Mesendoderm (in vitro differentiated cells): ENCODE data around the gene DCTN4.

Experiments used
- DNase-seq: peaks from one replicate; pipeline ENCODE4 v3.0.0; 2013
- H2AK5ac ChIP-seq: 2 replicates; pipeline ENCODE4 v1.6.1; 2013; ENCODE audit warnings: low read length, inconsistent platforms
- H2BK120ac ChIP-seq: 2 replicates; pipeline ENCODE4 v1.6.1; 2013; ENCODE audit warnings: low read depth, mild to moderate bottlenecking, low read length, moderate library complexity, mixed read lengths
- H2BK15ac ChIP-seq: replicated peaks from 2 replicates; pipeline ENCODE4 v1.6.1; 2013; ENCODE audit warnings: low read depth, mild to moderate bottlenecking, moderate library complexity
- H2BK5ac ChIP-seq: 2 replicates; pipeline ENCODE4 v1.6.1; 2013; ENCODE audit warnings: low read length, inconsistent platforms
- H3K18ac ChIP-seq: 2 replicates; pipeline ENCODE4 v1.6.1; 2013; ENCODE audit warnings: mild to moderate bottlenecking, low read length, mixed read lengths
- H3K23ac ChIP-seq: one replicate; pipeline ENCODE4 v1.6.1; 2013; ENCODE audit warnings: low read length
- H3K27ac ChIP-seq: 2 replicates; pipeline ENCODE4 v1.5.1; 2013; ENCODE audit warnings: low read depth, mild to moderate bottlenecking, inconsistent platforms, low read length, moderate library complexity
- H3K27me3 ChIP-seq: 2 replicates; pipeline ENCODE4 v1.6.1; 2013; ENCODE audit warnings: low read length, control low read depth, mild to moderate bottlenecking, inconsistent platforms; ENCODE audit not compliant: insufficient read depth, poor library complexity
- H3K36me3 ChIP-seq: 2 replicates; pipeline ENCODE4 v1.6.1; 2013; ENCODE audit warnings: low read length, inconsistent platforms; ENCODE audit not compliant: control insufficient read depth, insufficient read depth
- H3K4ac ChIP-seq: one replicate; pipeline ENCODE4 v1.6.1; 2013; ENCODE audit warnings: low read depth, mild to moderate bottlenecking, low read length, moderate library complexity
- H3K4me1 ChIP-seq: 2 replicates; pipeline ENCODE4 v1.6.1; 2013; ENCODE audit warnings: low read depth, low read length, inconsistent platforms; ENCODE audit not compliant: control insufficient read depth
- H3K4me2 ChIP-seq: 2 replicates; pipeline ENCODE4 v1.6.1; 2013; ENCODE audit warnings: low read length
- H3K4me3 ChIP-seq: 2 replicates; pipeline ENCODE4 v1.5.1; 2013; ENCODE audit warnings: mild to moderate bottlenecking, low read length
- H3K56ac ChIP-seq: one replicate; pipeline ENCODE4 v1.6.1; 2013; ENCODE audit warnings: low read length
- H3K79me1 ChIP-seq: 2 replicates; pipeline ENCODE4 v1.6.1; 2013; ENCODE audit warnings: low read length, inconsistent platforms
- H3K79me2 ChIP-seq: 2 replicates; pipeline ENCODE4 v1.6.1; 2013; ENCODE audit warnings: mild to moderate bottlenecking, low read length; ENCODE audit not compliant: control insufficient read depth, insufficient read depth
- H3K9ac ChIP-seq: 2 replicates; pipeline ENCODE4 v1.6.1; 2013; ENCODE audit warnings: low read length, inconsistent platforms
- H4K5ac ChIP-seq: one replicate; pipeline ENCODE4 v1.6.1; 2013; ENCODE audit warnings: low read length
- H4K8ac ChIP-seq: one replicate; pipeline ENCODE4 v1.6.1; 2013; ENCODE audit warnings: low read depth, mild to moderate bottlenecking, control low read depth, low read length, moderate library complexity
- WGBS: extraction: QIAGEN DNeasy Blood & Tissue Kit; methylation state at CpG from one replicate; pipeline ENCODE4 v1.1.7; 2013; ENCODE audit warnings: low lambda C conversion rate, missing lambda C conversion rate; ENCODE audit not compliant: insufficient coverage; ENCODE audit errors: extremely low coverage; 5-methylcytosine and 5-hydroxymethylcytosine counted together

The DCTN4 gene

DNA sequence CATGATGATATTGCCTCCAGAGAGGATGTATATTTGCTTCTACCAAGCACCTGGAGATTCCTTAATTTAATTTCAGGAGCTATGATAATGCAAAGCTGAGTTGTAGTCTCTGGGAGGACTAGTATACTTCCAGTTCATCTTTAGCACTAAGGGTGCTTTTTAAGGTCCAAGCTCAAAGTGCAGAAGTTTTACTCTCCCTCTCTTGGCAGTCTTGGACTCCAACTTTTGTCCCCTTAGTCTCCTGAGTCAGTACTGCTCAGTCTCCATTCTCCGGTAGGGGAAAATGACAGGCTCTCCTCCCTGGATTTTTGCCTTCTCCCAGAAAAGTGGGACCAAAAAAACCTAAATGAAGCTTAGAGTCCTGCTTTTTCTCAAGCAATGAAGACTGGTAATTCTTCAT lies 28.1 kb upstream of the DCTN4 start:
- Histone ChIP-seq H2BK5ac (no peak overlapping the region), H3K79me2 (no peaks in the 10 kb centered on the region), H3K27me3 (no peaks in the 10 kb centered on the region), H3K4me1 (peaks cover 8% of the 10 kb centered on the region), H3K9ac (no peak overlapping the region), H2BK120ac (no peak overlapping the region), H2BK15ac (no peak overlapping the region), H3K36me3 (no peaks in the 10 kb centered on the region), H2AK5ac (no peak overlapping the region), H3K79me1 (no peaks in the 10 kb centered on the region), H4K8ac (no peak overlapping the region), H3K23ac (no peak overlapping the region), H3K4me2 (no peak overlapping the region), H3K18ac (no peak overlapping the region), H4K5ac (no peak overlapping the region), H3K56ac (no peak overlapping the region), H3K4ac (no peak overlapping the region), H3K4me3 (no peak overlapping the region), H3K27ac (no peak overlapping the region)
- DNase-seq, result no peak
- whole genome bisulfite sequencing, result no CpG with 5 or more reads among the region's 1 CpG

DNA sequence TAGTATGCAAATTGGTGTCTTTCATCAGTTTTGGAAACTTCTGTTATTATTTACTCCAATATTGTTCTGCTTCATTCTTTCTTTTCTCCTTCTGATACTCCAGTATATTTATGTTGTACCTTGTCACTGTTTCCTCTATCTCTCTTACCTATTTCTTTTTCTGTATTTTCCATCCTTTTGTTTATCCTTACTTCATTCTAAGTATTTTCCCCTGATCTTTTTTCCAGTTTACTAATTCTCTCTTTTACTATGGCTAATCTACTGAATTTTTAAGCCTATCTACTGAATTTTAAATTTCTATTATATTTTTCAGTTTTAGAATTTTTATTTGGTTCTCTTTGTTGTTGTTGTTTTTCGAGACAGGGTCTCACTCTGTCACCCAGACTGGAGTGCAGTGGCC lies 27.1 kb upstream of the DCTN4 start:
- Histone ChIP-seq H3K18ac (no peak overlapping the region), H2BK120ac (no peak overlapping the region), H2AK5ac (no peak overlapping the region), H3K4me2 (no peak overlapping the region), H3K23ac (no peak overlapping the region), H3K4ac (no peak overlapping the region), H3K79me2 (no peaks in the 10 kb centered on the region), H3K36me3 (no peaks in the 10 kb centered on the region), H3K56ac (no peak overlapping the region), H3K4me3 (no peak overlapping the region), H3K27me3 (no peaks in the 10 kb centered on the region), H3K79me1 (no peaks in the 10 kb centered on the region), H4K5ac (no peak overlapping the region), H3K9ac (no peak overlapping the region), H2BK15ac (no peak overlapping the region), H3K4me1 (peaks cover 8% of the 10 kb centered on the region), H2BK5ac (no peak overlapping the region), H4K8ac (no peak overlapping the region), H3K27ac (no peak overlapping the region)
- WGBS, result no CpG with 5 or more reads among the region's 1 CpG
- no peak for DNase-seq

DNA sequence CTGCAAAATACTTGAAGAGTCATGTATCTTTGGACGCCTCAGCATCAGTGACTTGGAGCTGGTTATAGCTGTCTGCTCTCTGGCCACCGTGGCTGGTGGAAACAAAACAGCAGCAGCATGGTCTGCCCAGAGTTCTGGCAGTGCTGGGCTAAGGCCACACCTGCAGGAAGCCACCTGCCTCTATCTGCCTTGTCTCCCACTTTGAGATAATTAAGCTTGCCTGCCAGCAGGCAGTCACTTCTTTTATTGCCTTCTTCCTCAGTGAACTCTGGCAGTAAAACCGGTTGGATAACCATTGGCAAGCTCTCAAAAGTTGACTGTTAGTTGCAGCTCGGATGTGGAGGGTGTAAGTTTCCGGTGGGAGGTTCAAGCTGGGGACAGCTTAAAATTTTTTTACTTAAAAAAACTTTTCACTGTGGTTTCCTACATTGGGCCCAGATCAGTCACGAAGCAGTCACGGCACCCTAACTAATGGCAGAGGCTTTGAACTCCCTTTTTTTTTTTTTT lies 24.7 kb upstream of the DCTN4 start:
- Histone ChIP-seq H3K27ac (no peak overlapping the region), H3K9ac (no peak overlapping the region), H3K4me1 (peaks cover 8% of the 10 kb centered on the region), H3K79me1 (no peaks in the 10 kb centered on the region), H2BK15ac (no peak overlapping the region), H2AK5ac (no peak overlapping the region), H3K4ac (no peak overlapping the region), H3K23ac (no peak overlapping the region), H3K56ac (no peak overlapping the region), H2BK5ac (no peak overlapping the region), H2BK120ac (no peak overlapping the region), H4K8ac (no peak overlapping the region), H3K4me2 (no peak overlapping the region), H3K4me3 (no peak overlapping the region), H3K36me3 (no peaks in the 10 kb centered on the region), H3K18ac (no peak overlapping the region), H3K79me2 (no peaks in the 10 kb centered on the region), H4K5ac (no peak overlapping the region), H3K27me3 (no peaks in the 10 kb centered on the region)
- DNase-seq, result peak; percentile 84
- WGBS, result no CpG with 5 or more reads among the region's 7 CpGs

DNA sequence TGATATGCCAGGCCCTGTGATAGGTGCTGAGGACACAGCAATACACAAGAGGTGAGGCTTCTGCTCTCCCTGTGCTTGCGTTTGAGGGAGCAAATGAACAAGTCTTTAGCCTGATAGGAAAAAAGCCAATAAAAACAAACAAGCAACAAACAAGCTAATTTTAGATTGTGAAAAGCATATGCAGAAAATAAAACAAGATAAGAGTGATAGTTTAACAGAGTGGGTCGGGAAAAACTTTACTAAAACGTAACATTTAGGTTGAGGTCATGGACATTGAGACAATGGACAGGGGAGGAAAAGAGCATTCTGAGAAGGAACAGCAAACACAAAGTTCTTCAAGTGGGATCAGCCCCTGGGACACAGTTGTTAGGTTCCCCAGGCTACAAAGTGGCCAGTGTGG lies 24.0 kb upstream of the DCTN4 start:
- Histone ChIP-seq H3K56ac (no peak overlapping the region), H3K23ac (no peak overlapping the region), H3K27ac (no peak overlapping the region), H3K4ac (no peak overlapping the region), H3K79me1 (no peaks in the 10 kb centered on the region), H4K5ac (no peak overlapping the region), H3K9ac (no peak overlapping the region), H3K4me1 (peaks cover 10% of the 10 kb centered on the region), H3K36me3 (no peaks in the 10 kb centered on the region), H3K4me2 (no peak overlapping the region), H3K79me2 (no peaks in the 10 kb centered on the region), H3K4me3 (no peak overlapping the region), H2BK120ac (no peak overlapping the region), H2BK5ac (no peak overlapping the region), H2AK5ac (no peak overlapping the region), H4K8ac (no peak overlapping the region), H3K18ac (no peak overlapping the region), H2BK15ac (no peak overlapping the region), H3K27me3 (no peaks in the 10 kb centered on the region)
- no CpG with 5 or more reads among the region's 3 CpGs for WGBS
- no peak for DNase-seq

GRCh38 chr5:150781706-150782614 lies 23.1 kb upstream of the DCTN4 start:
- Histone ChIP-seq H2BK15ac (no peak overlapping the region), H3K9ac (no peak overlapping the region), H4K8ac (no peak overlapping the region), H3K27me3 (no peaks in the 10 kb centered on the region), H3K4me3 (no peak overlapping the region), H3K4me2 (no peak overlapping the region), H3K56ac (peak overlapping the region; percentile 25), H3K79me2 (no peaks in the 10 kb centered on the region), H3K18ac (no peak overlapping the region), H2AK5ac (peak overlapping the region; percentile 45), H3K79me1 (no peaks in the 10 kb centered on the region), H2BK120ac (no peak overlapping the region), H3K36me3 (no peaks in the 10 kb centered on the region), H4K5ac (no peak overlapping the region), H3K4me1 (peaks cover 11% of the 10 kb centered on the region), H2BK5ac (no peak overlapping the region), H3K27ac (no peak overlapping the region), H3K4ac (no peak overlapping the region), H3K23ac (peak overlapping the region; percentile 80)
- no CpG with 5 or more reads among the region's 10 CpGs for WGBS
- no peak for DNase-seq
